ENCODE data around the gene SPRN.
"Not testable (repeated sequence)": the region's sequence is repeated elsewhere in the genome, so short reads cannot be mapped to it uniquely, and the experiment has no call there.

Gene SPRN

GRCh38 chr10:133420579-133420978 is 3.8 kb downstream of the SPRN start:
- DNase-seq (ENCODE audit: low read depth in 2 of 2), result no peak
- no peak overlapping the region for H3K4me3 ChIP-seq (replicated peaks in 1 of 2; ENCODE audit: low read depth in 2 of 2, low read length in 2 of 2)
- TF ChIP-seq CTCF (IDR thresholded peaks at IDR 0.05; ENCODE audit: low read depth, low read length), result no peak

- H3K4me3 ChIP-seq (replicated peaks in 1 of 2; ENCODE audit: low read depth in 2 of 2, low read length in 2 of 2), result no peak overlapping the region
- no peak for DNase-seq (ENCODE audit: low read depth in 2 of 2)
Measured at GRCh38 chr10:133420028-133420427, 4.4 kb downstream of the SPRN start.

GRCh38 chr10:133419211-133419950 is 5.0 kb downstream of the SPRN start:
- no peak for DNase-seq (ENCODE audit: low read depth in 2 of 2)
- TF ChIP-seq CTCF (IDR thresholded peaks at IDR 0.05; ENCODE audit: low read depth, low read length), result no peak
- no peak overlapping the region for H3K4me3 ChIP-seq (replicated peaks in 1 of 2; ENCODE audit: low read depth in 2 of 2, low read length in 2 of 2)

More at GRCh38 chr10:133420028-133420427, 4.4 kb downstream of the SPRN start:
- TF ChIP-seq CTCF (IDR thresholded peaks at IDR 0.05; ENCODE audit: low read depth, low read length), result no peak

GRCh38 chr10:133418289-133418993 is 6.0 kb downstream of the SPRN start:
- DNase-seq (ENCODE audit: low read depth in 2 of 2), result no peak
- TF ChIP-seq CTCF (IDR thresholded peaks at IDR 0.05; ENCODE audit: low read depth, low read length), result no peak
- no peak overlapping the region for H3K4me3 ChIP-seq (replicated peaks in 1 of 2; ENCODE audit: low read depth in 2 of 2, low read length in 2 of 2)

- no peak for DNase-seq (ENCODE audit: low read depth in 2 of 2)
- TF ChIP-seq CTCF (IDR thresholded peaks at IDR 0.05; ENCODE audit: low read depth, low read length), result no peak
- no peak overlapping the region for H3K4me3 ChIP-seq (replicated peaks in 1 of 2; ENCODE audit: low read depth in 2 of 2, low read length in 2 of 2)
Measured at GRCh38 chr10:133415752-133416151, 8.7 kb downstream of the SPRN start.

GRCh38 chr10:133414401-133414800 is 10.0 kb downstream of the SPRN start:
- not testable (repeated sequence) for DNase-seq (ENCODE audit: low read depth in 2 of 2); H3K4me3 ChIP-seq (replicated peaks in 1 of 2; ENCODE audit: low read depth in 2 of 2, low read length in 2 of 2)

- DNase-seq (ENCODE audit: low read depth in 2 of 2), result no peak
- TF ChIP-seq CTCF (IDR thresholded peaks at IDR 0.05; ENCODE audit: low read depth, low read length), result no peak
- H3K4me3 ChIP-seq (replicated peaks in 1 of 2; ENCODE audit: low read depth in 2 of 2, low read length in 2 of 2), result no peak overlapping the region
Measured at GRCh38 chr10:133412381-133412711, 12.1 kb downstream of the SPRN start.
